HEK293 (cell line): ENCODE measurements around the gene PTPRR.

ENCODE experiments used
- CTCF ChIA-PET: fragments of 350-600 bp; formaldehyde crosslinking; extraction: SDS; loops from one replicate; lab custom pipeline; 2021; ENCODE audit warnings: antibody characterized with exemption; lab: Yijun Ruan, JAX
- POLR2A ChIA-PET: fragments of 300-600 bp; formaldehyde crosslinking; extraction: SDS; loops from one replicate; lab custom pipeline; 2020; ENCODE audit warnings: antibody characterized with exemption, inconsistent platforms; lab: Yijun Ruan, JAX
- H3K27ac ChIP-seq: fragments of 200-500 bp; sonication (Bioruptor generic); 2 replicates; pipeline ENCODE4 v1.5.1; 2014; ENCODE audit warnings: low read depth, low read length, control low read depth, inconsistent platforms; ENCODE audit errors: extremely low read depth
- H3K36me3 ChIP-seq, 2 experiments: fragments of 200-500 bp in 1 of 2; sonication (Bioruptor generic) in 1 of 2; 1 replicate in 1 of 2; 2 replicates in 1 of 2; pipeline ENCODE4 v1.5.1; 2014 to 2017; ENCODE audit warnings: inconsistent platforms in 2 of 2, low read length in 2 of 2; ENCODE audit not compliant: control insufficient read depth in 2 of 2, insufficient read depth in 1 of 2
- H3K4me1 ChIP-seq: fragments of 200-500 bp; sonication (Bioruptor generic); 2 replicates; pipeline ENCODE4 v1.5.1; 2014; ENCODE audit warnings: mild to moderate bottlenecking, low read length, inconsistent platforms; ENCODE audit not compliant: control insufficient read depth, insufficient read depth
- H3K4me3 ChIP-seq: 2 replicates; pipeline ENCODE4 v1.5.1; 2011; ENCODE audit warnings: low read depth, mild to moderate bottlenecking, control low read depth, low read length, moderate library complexity
- H3K9me3 ChIP-seq: fragments of 200-500 bp; sonication (Bioruptor generic); 2 replicates; pipeline ENCODE4 v1.5.1; 2014; ENCODE audit warnings: low read depth, low read length, inconsistent platforms; ENCODE audit not compliant: control insufficient read depth, insufficient read depth
- MEIS1 ChIP-seq: sonication (generic); formaldehyde crosslinking; IDR thresholded peaks from 2 replicates; pipeline ENCODE4 v1.8.1; 2022; ENCODE audit warnings: missing genetic modification reagents, mild to moderate bottlenecking, borderline replicate concordance
- SP2 ChIP-seq: fragments of 450-650 bp; formaldehyde crosslinking; IDR thresholded peaks from 2 replicates; pipeline ENCODE4 v1.5.1; 2016; ENCODE audit warnings: missing biosample characterization, missing genetic modification characterization
- TSHZ1 ChIP-seq: fragments of 450-650 bp; formaldehyde crosslinking; IDR thresholded peaks from 2 replicates; pipeline ENCODE4 v1.5.1; 2016; ENCODE audit warnings: missing biosample characterization, missing genetic modification characterization, borderline replicate concordance
- ZNF10 ChIP-seq: fragments of 450-650 bp; formaldehyde crosslinking; IDR thresholded peaks from 2 replicates; pipeline ENCODE4 v1.5.1; 2017; ENCODE audit warnings: missing biosample characterization, missing genetic modification characterization
- ZNF169 ChIP-seq: fragments of 450-650 bp; formaldehyde crosslinking; IDR thresholded peaks from 2 replicates; pipeline ENCODE4 v1.5.1; 2016; ENCODE audit warnings: missing biosample characterization, missing genetic modification characterization
- ZNF211 ChIP-seq: fragments of 450-650 bp; formaldehyde crosslinking; IDR thresholded peaks from 2 replicates; pipeline ENCODE4 v1.5.1; 2016; ENCODE audit warnings: low read depth, missing biosample characterization, missing genetic modification characterization
- ZNF248 ChIP-seq: fragments of 450-650 bp; formaldehyde crosslinking; IDR thresholded peaks from 2 replicates; pipeline ENCODE4 v1.5.1; 2017; ENCODE audit warnings: missing biosample characterization, missing genetic modification characterization
- ZNF354C ChIP-seq: fragments of 450-650 bp; formaldehyde crosslinking; IDR thresholded peaks from 2 replicates; pipeline ENCODE4 v1.5.1; 2016; ENCODE audit warnings: missing biosample characterization, missing genetic modification characterization, low read depth, borderline replicate concordance
- ZNF366 ChIP-seq: fragments of 450-650 bp; formaldehyde crosslinking; conservative IDR thresholded peaks from 2 replicates; pipeline ENCODE4 v1.5.1; 2016; ENCODE audit warnings: missing biosample characterization, missing genetic modification characterization
- ZNF391 ChIP-seq: fragments of 450-650 bp; formaldehyde crosslinking; IDR thresholded peaks from 2 replicates; pipeline ENCODE4 v1.5.1; 2016; ENCODE audit warnings: low read depth, missing biosample characterization, missing genetic modification characterization, borderline replicate concordance
- ZNF433 ChIP-seq: fragments of 450-650 bp; formaldehyde crosslinking; IDR thresholded peaks from 2 replicates; pipeline ENCODE4 v1.5.1; 2016; ENCODE audit warnings: missing biosample characterization, missing genetic modification characterization, low read depth
- ZNF473 ChIP-seq: fragments of 450-650 bp; formaldehyde crosslinking; IDR thresholded peaks from 2 replicates; pipeline ENCODE4 v1.5.1; 2017; ENCODE audit warnings: missing biosample characterization, missing genetic modification characterization
- ZNF510 ChIP-seq: fragments of 450-650 bp; formaldehyde crosslinking; IDR thresholded peaks from 2 replicates; pipeline ENCODE4 v1.5.1; 2018; ENCODE audit warnings: mild to moderate bottlenecking, missing genetic modification characterization, missing biosample characterization; ENCODE audit not compliant: insufficient replicate concordance
- ZNF529 ChIP-seq: fragments of 450-650 bp; formaldehyde crosslinking; IDR thresholded peaks from 2 replicates; pipeline ENCODE4 v1.5.1; 2017; ENCODE audit warnings: missing genetic modification characterization, missing biosample characterization; ENCODE audit not compliant: insufficient replicate concordance
- ZNF580 ChIP-seq: fragments of 450-650 bp; formaldehyde crosslinking; IDR thresholded peaks from 2 replicates; pipeline ENCODE4 v1.5.1; 2016; ENCODE audit warnings: missing biosample characterization, missing genetic modification characterization
- ZNF624 ChIP-seq: fragments of 450-650 bp; formaldehyde crosslinking; IDR thresholded peaks from 2 replicates; pipeline ENCODE4 v1.5.1; 2017; ENCODE audit warnings: missing biosample characterization, missing genetic modification characterization
- ZNF660 ChIP-seq: fragments of 450-650 bp; IDR thresholded peaks from 2 replicates; pipeline ENCODE4 v1.5.1; 2018; ENCODE audit warnings: missing biosample characterization, mild to moderate bottlenecking, missing genetic modification characterization
- ZNF677 ChIP-seq: fragments of 450-650 bp; IDR thresholded peaks from 2 replicates; pipeline ENCODE4 v1.5.0; 2018; ENCODE audit warnings: missing biosample characterization, mild to moderate bottlenecking, missing genetic modification characterization, moderate library complexity
- ZNF747 ChIP-seq: fragments of 450-650 bp; formaldehyde crosslinking; IDR thresholded peaks from 2 replicates; pipeline ENCODE4 v1.5.1; 2016; ENCODE audit warnings: missing biosample characterization, missing genetic modification characterization
- ZNF792 ChIP-seq: fragments of 450-650 bp; formaldehyde crosslinking; IDR thresholded peaks from 2 replicates; pipeline ENCODE4 v1.5.1; 2016; ENCODE audit warnings: missing biosample characterization, missing genetic modification characterization
- ZSCAN18 ChIP-seq: fragments of 450-650 bp; formaldehyde crosslinking; IDR thresholded peaks from 2 replicates; pipeline ENCODE4 v1.5.1; 2016; ENCODE audit warnings: missing biosample characterization, missing genetic modification characterization
- TF ChIP-seq, protein P1 (sequence below): fragments of 450-650 bp; formaldehyde crosslinking; IDR thresholded peaks from 2 replicates; pipeline ENCODE4 v1.5.1; 2017; ENCODE audit warnings: missing biosample characterization, mild to moderate bottlenecking, missing genetic modification characterization, moderate library complexity
- TF ChIP-seq, protein P2 (sequence below): fragments of 450-650 bp; formaldehyde crosslinking; IDR thresholded peaks from 2 replicates; pipeline ENCODE4 v1.5.1; 2016; ENCODE audit warnings: missing biosample characterization, missing genetic modification characterization
- TF ChIP-seq, protein P3 (sequence below): fragments of 450-650 bp; formaldehyde crosslinking; IDR thresholded peaks from 2 replicates; pipeline ENCODE4 v1.5.1; 2016; ENCODE audit warnings: missing biosample characterization, missing genetic modification characterization, low read depth

The PTPRR gene

DNA sequence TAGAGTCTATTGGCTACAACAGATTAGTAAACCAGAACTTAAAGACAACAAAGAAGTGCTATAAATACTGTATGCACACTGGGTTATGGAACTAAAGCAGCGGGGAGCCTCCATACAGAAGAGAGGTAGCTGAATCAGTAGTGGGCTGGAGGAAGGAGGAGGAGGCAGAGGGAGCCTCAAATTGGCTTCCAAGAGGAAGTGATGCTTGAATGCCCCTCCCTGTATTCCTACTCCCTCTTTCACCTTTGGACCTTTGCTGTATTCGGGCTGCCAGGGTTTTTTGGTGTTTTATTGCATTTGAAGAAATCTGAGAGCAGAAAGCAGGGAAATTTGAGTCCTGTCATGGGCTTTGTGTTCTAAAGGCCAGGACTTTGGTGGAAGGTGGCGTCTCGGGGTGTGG is 179.3 kb downstream of the PTPRR start:
- CTCF ChIA-PET, result no interaction called here
- POLR2A ChIA-PET, result no interaction called here
- no peaks in the 10 kb centered on the region for H3K36me3 ChIP-seq
- no peak overlapping the region for H3K4me3 ChIP-seq
- no peaks in the 10 kb centered on the region for H3K9me3 ChIP-seq
- TF ChIP-seq ZNF473 (tag by site-specific recombination) (no peak), ZNF792 (tag by site-specific recombination) (no peak), ZNF248 (no peak), ZNF10 (tag by site-specific recombination) (no peak), ZNF391 (tag by site-specific recombination) (no peak), SP2 (tag by site-specific recombination) (no peak), ZNF354C (tag by site-specific recombination) (no peak), ZNF747 (tag by site-specific recombination) (no peak), ZNF624 (tag by site-specific recombination) (no peak), ZNF677 (no peak), ZNF580 (no peak), ZNF660 (tag by site-specific recombination) (no peak), ZNF433 (tag by site-specific recombination) (no peak), ZNF169 (tag by site-specific recombination) (no peak)
- TF ChIP-seq, protein P1, sequence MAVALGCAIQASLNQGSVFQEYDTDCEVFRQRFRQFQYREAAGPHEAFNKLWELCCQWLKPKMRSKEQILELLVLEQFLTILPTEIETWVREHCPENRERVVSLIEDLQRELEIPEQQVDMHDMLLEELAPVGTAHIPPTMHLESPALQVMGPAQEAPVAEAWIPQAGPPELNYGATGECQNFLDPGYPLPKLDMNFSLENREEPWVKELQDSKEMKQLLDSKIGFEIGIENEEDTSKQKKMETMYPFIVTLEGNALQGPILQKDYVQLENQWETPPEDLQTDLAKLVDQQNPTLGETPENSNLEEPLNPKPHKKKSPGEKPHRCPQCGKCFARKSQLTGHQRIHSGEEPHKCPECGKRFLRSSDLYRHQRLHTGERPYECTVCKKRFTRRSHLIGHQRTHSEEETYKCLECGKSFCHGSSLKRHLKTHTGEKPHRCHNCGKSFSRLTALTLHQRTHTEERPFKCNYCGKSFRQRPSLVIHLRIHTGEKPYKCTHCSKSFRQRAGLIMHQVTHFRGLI (tag by site-specific recombination), result no peak
- TF ChIP-seq, protein P2, sequence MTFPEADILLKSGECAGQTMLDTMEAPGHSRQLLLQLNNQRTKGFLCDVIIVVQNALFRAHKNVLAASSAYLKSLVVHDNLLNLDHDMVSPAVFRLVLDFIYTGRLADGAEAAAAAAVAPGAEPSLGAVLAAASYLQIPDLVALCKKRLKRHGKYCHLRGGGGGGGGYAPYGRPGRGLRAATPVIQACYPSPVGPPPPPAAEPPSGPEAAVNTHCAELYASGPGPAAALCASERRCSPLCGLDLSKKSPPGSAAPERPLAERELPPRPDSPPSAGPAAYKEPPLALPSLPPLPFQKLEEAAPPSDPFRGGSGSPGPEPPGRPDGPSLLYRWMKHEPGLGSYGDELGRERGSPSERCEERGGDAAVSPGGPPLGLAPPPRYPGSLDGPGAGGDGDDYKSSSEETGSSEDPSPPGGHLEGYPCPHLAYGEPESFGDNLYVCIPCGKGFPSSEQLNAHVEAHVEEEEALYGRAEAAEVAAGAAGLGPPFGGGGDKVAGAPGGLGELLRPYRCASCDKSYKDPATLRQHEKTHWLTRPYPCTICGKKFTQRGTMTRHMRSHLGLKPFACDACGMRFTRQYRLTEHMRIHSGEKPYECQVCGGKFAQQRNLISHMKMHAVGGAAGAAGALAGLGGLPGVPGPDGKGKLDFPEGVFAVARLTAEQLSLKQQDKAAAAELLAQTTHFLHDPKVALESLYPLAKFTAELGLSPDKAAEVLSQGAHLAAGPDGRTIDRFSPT (tag by site-specific recombination), result no peak
- TF ChIP-seq, protein P3, sequence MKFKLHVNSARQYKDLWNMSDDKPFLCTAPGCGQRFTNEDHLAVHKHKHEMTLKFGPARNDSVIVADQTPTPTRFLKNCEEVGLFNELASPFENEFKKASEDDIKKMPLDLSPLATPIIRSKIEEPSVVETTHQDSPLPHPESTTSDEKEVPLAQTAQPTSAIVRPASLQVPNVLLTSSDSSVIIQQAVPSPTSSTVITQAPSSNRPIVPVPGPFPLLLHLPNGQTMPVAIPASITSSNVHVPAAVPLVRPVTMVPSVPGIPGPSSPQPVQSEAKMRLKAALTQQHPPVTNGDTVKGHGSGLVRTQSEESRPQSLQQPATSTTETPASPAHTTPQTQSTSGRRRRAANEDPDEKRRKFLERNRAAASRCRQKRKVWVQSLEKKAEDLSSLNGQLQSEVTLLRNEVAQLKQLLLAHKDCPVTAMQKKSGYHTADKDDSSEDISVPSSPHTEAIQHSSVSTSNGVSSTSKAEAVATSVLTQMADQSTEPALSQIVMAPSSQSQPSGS (tag by site-specific recombination), result no peak
- no peak overlapping the region for H3K27ac ChIP-seq
- H3K4me1 ChIP-seq, result no peaks in the 10 kb centered on the region

- Histone ChIP-seq H3K4me1 (no peaks in the 10 kb centered on the region), H3K9me3 (no peaks in the 10 kb centered on the region), H3K4me3 (no peak overlapping the region), H3K36me3 (no peaks in the 10 kb centered on the region), H3K27ac (no peak overlapping the region)
- POLR2A ChIA-PET, result no interaction called here
- CTCF ChIA-PET, result interaction anchor here (1.0 kb wide), 1 partner anchor 9 kb away, joined by 3 read pairs; no protein-coding TSS in a partner anchor
- TF ChIP-seq ZNF510, result no peak
- no peak for TF ChIP-seq ZNF211 (tag by site-specific recombination)
- no peak for TF ChIP-seq MEIS1 (CRISPR knock-in tag)
- TF ChIP-seq ZSCAN18 (tag by site-specific recombination), result no peak
- TF ChIP-seq TSHZ1, result no peak
- TF ChIP-seq ZNF366, result no peak
- no peak for TF ChIP-seq ZNF169 (tag by site-specific recombination)
- TF ChIP-seq ZNF529, result no peak
These were observed 180.8 kb downstream of the PTPRR start for GRCh38 chr12:70739756-70740155.
